Lower leg skin (tissue), 4 donors: ENCODE results near the gene PPP1R26. TPM values are rescaled to one million over a fixed set of nuclear protein-coding genes. Genes with fewer than 3 reads are reported as not detected.

Experiments used
- DNase-seq, 2 donors: peaks; one replicate each; pipeline ENCODE4 v3.0.0-alpha.2; 2019; ENCODE audit warnings: low spot score in 2 of 2
- H3K4me3 ChIP-seq: fragments of 200-600 bp; sonication (generic); 2 replicates; pipeline ENCODE4 v1.5.1; 2017; ENCODE audit warnings: mild to moderate bottlenecking, low read depth; ENCODE audit not compliant: poor library complexity, severe bottlenecking
- CTCF ChIP-seq, 3 donors: fragments of 450-650 bp; IDR thresholded peaks; one replicate each; pipeline ENCODE4 v1.5.1; 2016; ENCODE audit warnings: antibody characterized with exemption in 3 of 3, mild to moderate bottlenecking in 3 of 3, moderate library complexity in 2 of 3
- POLR2A ChIP-seq, 2 donors: fragments of 450-650 bp; IDR thresholded peaks; one replicate each; pipeline ENCODE4 v1.6.1; 2016 to 2017; ENCODE audit warnings: antibody characterized with exemption in 2 of 2, mild to moderate bottlenecking in 1 of 2, moderate library complexity in 1 of 2
- WGBS, 2 donors: methylation state at CpG; one replicate each; pipeline ENCODE4 v1.1.5; 2018; 5-methylcytosine and 5-hydroxymethylcytosine counted together
- intact Hi-C: fragments of 100-400 bp; cut with DNase I; formaldehyde crosslinking; loops from one replicate; pipeline ENCODE4 v1.15.0; 2023; ENCODE audit warnings: low total_unique reads
- total RNA-seq, 4 donors: library from RNA; depleted of rRNA; stranded (reverse); fragments of >200 nt; gene quantifications; one replicate each; pipeline ENCODE4 v1.1.0, GENCODE V29; 2016

Gene PPP1R26
- total RNA-seq, 4 donors from 2014 or later, result 8.4 to 11.5 (median 9.2) TPM

GRCh38 chr9:135522137-135522877, 42.7 kb downstream of the PPP1R26 start:
- intact Hi-C loops, result no loop called here
- no peak overlapping the region for H3K4me3 ChIP-seq
- DNase-seq, result peak in 1 of 2 donors; percentile 74
- TF ChIP-seq CTCF (IDR thresholded peaks at IDR 0.05) (no peak), POLR2A (IDR thresholded peaks at IDR 0.05) (no peak)
- 67 to 69% methylated on average over 16 of the region's 16 CpGs for WGBS, 2 donors

GRCh38 chr9:135522931-135523330, 43.3 kb downstream of the PPP1R26 start:
- TF ChIP-seq POLR2A (IDR thresholded peaks at IDR 0.05), result no peak
- no peak overlapping the region for H3K4me3 ChIP-seq
- intact Hi-C loops, result no loop called here
- 64 to 72% methylated on average over 17 of the region's 17 CpGs for WGBS, 2 donors
- DNase-seq, result peak in 1 of 2 donors; percentile 65

GRCh38 chr9:135523521-135524129, 44.0 kb downstream of the PPP1R26 start:
- no peak overlapping the region for H3K4me3 ChIP-seq
- 74 to 88% methylated on average over 13 to 21 of the region's 21 CpGs for WGBS, 2 donors
- peak in 1 of 2 donors; percentile 76 for DNase-seq
- intact Hi-C loops, result no loop called here
- no peak for TF ChIP-seq CTCF (IDR thresholded peaks at IDR 0.05)
- no peak for TF ChIP-seq POLR2A (IDR thresholded peaks at IDR 0.05)

- peak in 1 of 2 donors; percentile 77 for DNase-seq
- WGBS, 2 donors, result 60 to 63% methylated on average over 21 to 27 of the region's 27 CpGs
- intact Hi-C loops, result no loop called here
- TF ChIP-seq CTCF (IDR thresholded peaks at IDR 0.05) (no peak), POLR2A (IDR thresholded peaks at IDR 0.05) (no peak)
- H3K4me3 ChIP-seq, result no peak overlapping the region
Measured at GRCh38 chr9:135524130-135524861, 44.7 kb downstream of the PPP1R26 start.

- DNase-seq, result peak in 1 of 2 donors; percentile 72
- no peak overlapping the region for H3K4me3 ChIP-seq
- WGBS, 2 donors, result 73 to 82% methylated on average over 30 to 31 of the region's 31 CpGs
- TF ChIP-seq POLR2A (IDR thresholded peaks at IDR 0.05) (no peak), CTCF (IDR thresholded peaks at IDR 0.05) (no peak)
- intact Hi-C loops, result no loop called here
Measured at GRCh38 chr9:135525241-135526088, 45.9 kb downstream of the PPP1R26 start.
